Lung (tissue), 12 donors: ENCODE data around the gene TDRD1. TPM values are rescaled to one million over a fixed set of nuclear protein-coding genes. Genes with fewer than 3 reads are reported as not detected.

Experiments used
- ATAC-seq: fragments of 200-7000 bp; cut with Tn5 transposase; one replicate; pipeline ENCODE4 v1.9.1; 2020; ENCODE audit warnings: moderate number of reproducible peaks; ENCODE audit not compliant: insufficient read depth, low FRiP score
- DNase-seq, 3 donors: peaks; one replicate each; pipeline ENCODE4 v3.0.0-alpha.2; 2013 to 2017
- H3K27ac ChIP-seq, 2 donors: one replicate each; pipeline ENCODE4 v1.5.1; 2013; ENCODE audit warnings: mild to moderate bottlenecking in 2 of 2, moderate library complexity in 2 of 2, control low read depth in 1 of 2, inconsistent platforms in 1 of 2, low read depth in 1 of 2, low read length in 1 of 2
- H3K27me3 ChIP-seq, 3 donors: one replicate each; pipeline ENCODE4 v1.5.1; 2013; ENCODE audit warnings: low read length in 2 of 3; ENCODE audit not compliant: control insufficient read depth in 3 of 3, insufficient read depth in 3 of 3
- H3K36me3 ChIP-seq, 4 donors: one replicate each; pipeline ENCODE4 v1.5.1; 2013; ENCODE audit warnings: low read length in 4 of 4, mild to moderate bottlenecking in 1 of 4, moderate library complexity in 1 of 4; ENCODE audit not compliant: control insufficient read depth in 4 of 4, insufficient read depth in 4 of 4
- H3K4me1 ChIP-seq, 5 donors: one replicate each; pipeline ENCODE4 v1.5.1; 2013; ENCODE audit warnings: low read length in 5 of 5, mild to moderate bottlenecking in 2 of 5, moderate library complexity in 1 of 5; ENCODE audit not compliant: control insufficient read depth in 5 of 5, insufficient read depth in 5 of 5
- H3K4me3 ChIP-seq: one replicate; pipeline ENCODE4 v1.5.1; 2013; ENCODE audit warnings: mild to moderate bottlenecking, control low read depth, moderate library complexity
- H3K9ac ChIP-seq, 2 donors: one replicate each; pipeline ENCODE4 v1.5.1; 2013; ENCODE audit warnings: low read length in 2 of 2, control low read depth in 1 of 2; ENCODE audit not compliant: insufficient read depth in 1 of 2
- H3K9me3 ChIP-seq, 4 donors: one replicate each; pipeline ENCODE4 v1.5.1; 2013; ENCODE audit warnings: low read length in 3 of 4, mild to moderate bottlenecking in 1 of 4, moderate library complexity in 1 of 4; ENCODE audit not compliant: control insufficient read depth in 4 of 4, insufficient read depth in 3 of 4
- CTCF ChIP-seq: IDR thresholded peaks from 2 replicates; pipeline ENCODE4 v1.5.1; 2012; ENCODE audit warnings: mild to moderate bottlenecking; ENCODE audit errors: control extremely low read depth, extremely low read depth
- WGBS, 2 donors: extraction: QIAGEN DNeasy Blood & Tissue Kit; methylation state at CpG; one replicate each; pipeline ENCODE4 v1.1.7; 2013; 5-methylcytosine and 5-hydroxymethylcytosine counted together
- polyA plus RNA-seq, 2 donors: library from polyadenylated mRNA; stranded (reverse); fragments of 200-250 nt; gene quantifications; one replicate each; pipeline ENCODE4 v1.2.1, GENCODE V29; 2013
- total RNA-seq, 2 donors: library from RNA; depleted of rRNA in 1 of 2; stranded (reverse); fragments of >200 nt in 1 of 2; gene quantifications; one replicate each; pipeline ENCODE4 v1.2.1, GENCODE V29; 2014 to 2021
- donor health status: control.
- donor health status: control.
- donor health status: Bipolar disorder and iron deficiency.
- donor health status: healthy.
- donor health status: DM: yes; HTN: yes; CAD: no.

Gene TDRD1
- total and polyA plus RNA-seq, 4 donors = 0.05 to 0.37 (median 0.25) TPM; not detected in 1

- H3K4me3 ChIP-seq = no peak overlapping the region
- H3K4me1 ChIP-seq = peaks cover 0 to 6% (median 0%) of the 10 kb centered on the region in 5 donors
- H3K27me3 ChIP-seq = peaks cover 0 to 17% (median 0%) of the 10 kb centered on the region in 3 donors
- ATAC-seq (no peak), DNase-seq (no peak)
- TF ChIP-seq CTCF = no peak
- no peak overlapping the region for H3K9ac ChIP-seq
- 69 to 74% methylated on average over 4 of the region's 4 CpGs for WGBS, 2 donors
- no peaks in the 10 kb centered on the region for H3K9me3 ChIP-seq
- no peak overlapping the region for H3K27ac ChIP-seq
- H3K36me3 ChIP-seq = no peaks in the 10 kb centered on the region
Measured at GRCh38 chr10:114232561-114233176, 53.5 kb downstream of the TDRD1 start.

- H3K4me1 ChIP-seq = peaks cover 0 to 6% (median 0%) of the 10 kb centered on the region in 5 donors
- H3K27ac ChIP-seq = no peak overlapping the region
- DNase-seq (no peak), ATAC-seq (no peak)
- H3K9ac ChIP-seq = no peak overlapping the region
- no peak for TF ChIP-seq CTCF
- no peaks in the 10 kb centered on the region for H3K36me3 ChIP-seq
- H3K9me3 ChIP-seq = no peaks in the 10 kb centered on the region
- H3K4me3 ChIP-seq = no peak overlapping the region
- WGBS, 2 donors = 68 to 73% methylated on average over 6 of the region's 6 CpGs
- peaks cover 0 to 25% (median 6%) of the 10 kb centered on the region in 3 donors for H3K27me3 ChIP-seq
Measured at GRCh38 chr10:114233482-114233881, 54.3 kb downstream of the TDRD1 start.

- H3K4me3 ChIP-seq = no peak overlapping the region
- H3K4me1 ChIP-seq = peaks cover 0 to 6% (median 0%) of the 10 kb centered on the region in 5 donors
- ATAC-seq (no peak), DNase-seq (no peak)
- H3K9ac ChIP-seq = no peak overlapping the region
- peaks cover 0 to 32% (median 11%) of the 10 kb centered on the region in 3 donors for H3K27me3 ChIP-seq
- H3K36me3 ChIP-seq = no peaks in the 10 kb centered on the region
- TF ChIP-seq CTCF = no peak
- H3K27ac ChIP-seq = no peak overlapping the region
- no peaks in the 10 kb centered on the region for H3K9me3 ChIP-seq
Measured at GRCh38 chr10:114234132-114234531, 55.0 kb downstream of the TDRD1 start.
